GM18858 (cell line): ENCODE data around the gene MR1.

ENCODE experiments used
- ATAC-seq: cut with Tn5 transposase; IDR thresholded peaks from one replicate; pipeline ENCODE4 v1.9.1; 2021; ENCODE audit not compliant: unreplicated experiment

The MR1 gene

GRCh38 chr1:181062836-181063428 lies 29.1 kb downstream of the MR1 start:
- ATAC-seq, result peak; percentile 83

- ATAC-seq, result no peak
These were observed 30.3 kb downstream of the MR1 start for GRCh38 chr1:181064011-181064623.

GRCh38 chr1:181064702-181065101 lies 30.9 kb downstream of the MR1 start:
- ATAC-seq, result no peak

GRCh38 chr1:181073638-181074037 lies 39.9 kb downstream of the MR1 start:
- no peak for ATAC-seq

GRCh38 chr1:181075766-181076350 lies 42.1 kb downstream of the MR1 start:
- ATAC-seq, result no peak

GRCh38 chr1:181076852-181077251 lies 43.1 kb downstream of the MR1 start:
- ATAC-seq, result no peak

GRCh38 chr1:181077576-181078242 lies 43.9 kb downstream of the MR1 start:
- no peak for ATAC-seq

GRCh38 chr1:181079382-181079781 lies 45.6 kb downstream of the MR1 start:
- ATAC-seq, result no peak

- ATAC-seq, result no peak
These were observed 46.1 kb downstream of the MR1 start for GRCh38 chr1:181079920-181080319.

GRCh38 chr1:181080556-181080955 lies 46.8 kb downstream of the MR1 start:
- no peak for ATAC-seq

- ATAC-seq, result no peak
These were observed 47.6 kb downstream of the MR1 start for GRCh38 chr1:181081395-181081794.

- ATAC-seq, result peak; percentile 28
These were observed 50.2 kb downstream of the MR1 start for GRCh38 chr1:181083842-181084605.

- no peak for ATAC-seq
These were observed 50.8 kb downstream of the MR1 start for GRCh38 chr1:181084606-181084969.

- ATAC-seq, result no peak
These were observed 52.3 kb downstream of the MR1 start for GRCh38 chr1:181086091-181086490.

- no peak for ATAC-seq
These were observed 53.1 kb downstream of the MR1 start for GRCh38 chr1:181086926-181087325.

- ATAC-seq, result peak; percentile 23
These were observed 53.7 kb downstream of the MR1 start for GRCh38 chr1:181087400-181087901.

- peak; percentile 52 for ATAC-seq
These were observed 54.6 kb downstream of the MR1 start, which contains the start of gene IER5 for GRCh38 chr1:181088079-181089016. Gene IER5, plus strand, starts transcription at chr1:181088700. Its CDS starts 203 bp downstream, at chr1:181088903.

- ATAC-seq, result no peak
These were observed 55.4 kb downstream of the MR1 start for GRCh38 chr1:181089017-181089675.
